ENCODE results near the gene APEH. TPM values are rescaled to one million over a fixed set of nuclear protein-coding genes. Genes with fewer than 3 reads are reported as not detected.

The APEH gene
- total RNA-seq, result 99.5 TPM
- long read RNA-seq, transcript APEH-201 (22 exons, 3,220 nt), result major isoform, 71 of 96 reads
- long read RNA-seq, partial matches to known transcripts, result 13 of 96 reads
- long read RNA-seq, other reads (novel, unspliced or antisense), result 12 of 96 reads

DNA sequence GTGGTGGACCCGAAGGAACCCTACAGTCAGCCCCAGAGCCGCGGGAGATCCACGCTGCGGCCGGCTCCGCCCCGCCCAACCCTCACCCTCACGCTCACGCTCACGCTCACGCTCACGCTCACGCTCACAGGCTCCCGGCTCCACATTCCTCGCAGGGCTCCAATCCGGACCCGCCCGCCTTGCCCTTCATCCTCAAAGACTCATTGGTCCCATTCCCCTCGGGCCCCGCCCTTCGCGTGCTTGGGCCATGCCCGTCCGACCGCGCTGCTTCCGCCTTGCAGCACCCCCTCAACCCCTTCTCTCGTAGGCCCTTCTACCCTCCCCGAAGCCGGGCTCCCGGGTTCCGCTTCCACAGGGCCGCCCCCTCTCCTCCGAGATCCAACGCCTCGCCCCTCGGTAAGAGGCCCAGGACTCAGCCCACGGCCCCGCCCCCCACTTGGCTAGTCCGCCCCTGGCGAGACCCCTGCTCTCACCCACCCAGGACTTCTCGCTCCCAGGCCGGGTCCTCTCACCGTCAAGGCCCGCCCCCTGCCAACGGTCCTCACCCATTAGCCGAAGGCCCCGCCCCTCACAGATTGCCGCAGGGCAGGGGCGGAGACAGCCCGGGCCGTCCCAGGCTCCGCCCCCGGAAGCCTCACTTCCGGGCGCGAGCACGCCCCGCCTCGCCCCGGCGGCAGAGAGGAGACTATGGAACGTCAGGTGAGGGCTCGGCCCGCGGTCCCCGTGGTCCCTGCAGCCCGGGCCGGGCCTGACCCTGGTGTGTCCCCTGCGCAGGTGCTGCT is at the start of gene APEH:
Gene APEH, plus strand, starts transcription at position 637 of the 782 bp plus-strand sequence. Its CDS starts 51 bp downstream, at position 688.
- peak; percentile 96 for ATAC-seq
- peak; percentile 99 for DNase-seq (ENCODE audit: missing footprints)
- intact Hi-C loops (cut with DNase I), result loop anchor here (5.0 kb wide), 1 partner anchor 207 kb away; no protein-coding TSS in a partner anchor

DNA sequence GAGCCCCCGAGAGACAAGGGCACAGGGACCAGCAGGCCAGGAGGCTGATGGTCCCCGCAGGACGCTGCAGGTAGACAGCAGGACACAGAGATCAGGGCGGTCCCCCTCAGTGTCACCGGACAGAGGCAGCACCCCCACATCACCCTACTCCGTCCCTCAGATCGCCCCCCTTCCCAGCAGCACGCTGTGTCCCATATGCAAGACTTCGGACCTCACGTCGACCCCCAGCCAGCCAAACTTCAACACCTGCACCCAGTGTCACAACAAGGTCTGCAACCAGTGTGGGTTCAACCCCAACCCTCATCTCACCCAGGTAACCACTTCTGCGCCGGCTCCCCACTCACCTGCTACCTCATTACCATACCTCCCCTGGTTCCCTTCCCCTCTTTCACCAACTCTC is 49.1 kb upstream of the APEH start:
- peak; percentile 20 for ATAC-seq
- intact Hi-C loops (cut with DNase I), result no loop called here
- no peak for DNase-seq (ENCODE audit: missing footprints)

DNA sequence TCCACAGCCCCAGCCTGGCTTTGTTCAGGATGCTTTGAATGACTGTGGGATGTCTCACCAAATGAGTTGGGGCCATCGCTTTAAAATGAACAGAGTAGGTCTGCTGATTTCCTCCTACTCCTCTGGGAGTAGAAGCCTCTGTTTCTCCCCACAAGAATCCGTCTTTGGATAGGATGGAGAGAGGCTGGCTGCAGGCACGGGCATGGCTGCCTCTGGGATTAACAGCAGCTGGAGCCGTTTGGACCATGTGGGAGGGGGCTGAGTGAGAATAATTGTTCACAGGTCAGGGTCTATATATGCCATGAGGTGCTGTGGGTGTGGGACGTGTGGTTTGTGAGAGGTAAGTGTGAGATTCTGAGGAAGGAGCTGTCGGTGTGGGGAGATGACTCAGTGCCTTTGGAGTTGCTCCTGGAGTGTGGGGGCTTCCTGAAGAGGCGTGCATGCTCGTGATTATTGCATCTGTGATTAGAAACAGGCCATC is 48.0 kb upstream of the APEH start:
- intact Hi-C loops (cut with DNase I), result no loop called here
- DNase-seq (ENCODE audit: missing footprints) (no peak), ATAC-seq (no peak)

DNA sequence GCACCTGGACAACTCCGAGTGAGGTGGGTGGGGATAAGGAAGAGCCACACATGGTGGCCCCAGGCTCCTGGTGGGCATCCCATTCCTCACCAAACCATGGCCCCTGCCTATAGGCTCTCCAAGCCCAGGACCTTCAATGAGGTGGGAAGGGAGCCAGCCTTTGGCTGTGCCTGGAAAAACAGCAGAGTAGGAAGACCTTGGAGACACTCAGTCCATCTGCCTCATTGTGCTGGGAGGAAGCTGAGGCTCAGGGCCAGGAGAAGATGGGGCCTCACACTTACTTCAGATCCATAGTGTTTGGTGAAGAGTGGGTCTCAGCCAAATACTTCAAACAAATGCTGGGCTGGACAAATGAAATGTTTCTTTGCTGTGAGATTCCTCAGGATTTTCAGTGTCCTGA is 47.4 kb upstream of the APEH start:
- ATAC-seq (no peak), DNase-seq (ENCODE audit: missing footprints) (no peak)
- intact Hi-C loops (cut with DNase I), result no loop called here

DNA sequence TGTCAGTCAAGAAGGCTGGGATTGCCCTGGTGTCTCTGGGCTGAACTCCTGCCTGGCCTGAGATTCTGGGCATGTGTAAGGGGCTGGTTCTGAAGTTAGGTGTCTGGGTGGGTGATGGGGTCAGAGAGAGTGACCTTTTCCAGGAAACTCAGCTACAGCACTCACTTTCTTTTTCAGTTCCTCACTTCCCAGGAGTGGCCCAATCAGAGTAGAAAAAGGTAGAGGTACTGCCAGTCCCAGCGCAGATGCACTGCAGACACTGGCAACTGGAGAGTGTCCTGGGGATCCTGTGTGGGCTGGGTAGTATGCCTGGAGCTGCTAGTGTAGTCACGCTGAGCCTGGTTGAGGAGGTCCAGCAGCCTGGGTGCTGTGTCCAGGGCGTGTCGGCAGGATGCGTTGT is 46.5 kb upstream of the APEH start:
- intact Hi-C loops (cut with DNase I), result no loop called here
- DNase-seq (ENCODE audit: missing footprints), result no peak
- ATAC-seq, result no peak

DNA sequence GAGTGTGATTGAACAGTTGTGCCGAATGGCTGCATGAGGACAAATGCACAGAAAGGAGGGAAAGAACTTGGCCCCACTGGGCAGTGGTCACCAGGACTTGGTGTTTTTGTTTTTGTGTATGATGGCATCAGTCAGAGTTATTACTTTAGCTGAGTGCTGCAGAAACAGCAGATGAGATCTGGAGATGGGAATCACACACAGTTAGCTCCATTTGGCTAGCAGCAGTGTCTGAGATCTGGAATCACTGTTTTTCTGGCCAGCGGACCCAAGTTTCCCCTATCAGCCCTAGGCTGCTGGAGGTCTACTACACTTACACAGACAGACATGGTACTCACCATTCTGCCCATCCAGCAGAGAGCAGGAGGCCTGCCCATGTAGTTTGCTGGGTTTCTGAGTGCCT is 45.9 kb upstream of the APEH start:
- ATAC-seq, result no peak

DNA sequence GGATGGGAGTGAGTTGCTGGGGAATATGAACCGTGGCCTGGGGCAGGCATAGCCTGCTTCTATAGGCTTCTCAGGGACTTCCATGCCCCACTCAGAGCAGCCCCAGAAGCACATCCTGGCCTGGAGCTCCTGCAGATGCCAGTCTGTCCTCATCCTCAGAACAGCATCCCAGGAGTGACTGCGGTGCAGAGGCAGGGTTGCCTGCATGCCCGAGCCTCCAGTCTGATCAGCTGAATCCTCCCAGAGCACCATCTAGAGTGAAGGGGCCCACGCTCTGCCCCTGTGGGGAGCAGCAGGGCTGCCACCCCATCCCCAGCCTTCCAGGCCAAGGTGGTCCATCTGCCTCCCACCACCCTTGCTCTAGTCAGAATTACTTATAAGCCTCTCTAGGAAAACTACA is 44.7 kb upstream of the APEH start:
- intact Hi-C loops (cut with DNase I), result no loop called here

More for the DNA sequence above, 45.9 kb upstream of the APEH start:
- no peak for DNase-seq (ENCODE audit: missing footprints)
- intact Hi-C loops (cut with DNase I), result no loop called here

DNA sequence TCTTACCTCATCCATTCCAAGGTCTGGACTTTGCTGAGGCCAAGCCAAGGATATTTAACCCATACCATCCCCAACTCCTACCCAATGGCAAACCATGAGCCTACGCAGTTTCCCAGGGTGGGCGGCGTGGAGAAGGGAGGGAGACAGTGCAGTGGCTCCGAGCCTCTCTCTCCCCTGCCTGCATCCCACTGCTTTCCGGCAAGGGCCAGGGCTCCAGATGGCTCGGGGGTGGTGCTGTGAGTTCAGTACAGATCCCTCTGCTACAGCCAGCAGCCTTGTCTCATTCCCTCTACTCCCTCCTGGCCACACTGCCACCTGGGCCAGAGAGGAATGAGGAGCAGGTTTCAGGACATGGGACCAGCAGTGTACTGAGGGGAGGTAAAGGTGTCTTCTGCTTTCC is 44.3 kb upstream of the APEH start:
- DNase-seq (ENCODE audit: missing footprints) (no peak), ATAC-seq (no peak)
- intact Hi-C loops (cut with DNase I), result no loop called here

More for the DNA sequence above, 44.7 kb upstream of the APEH start:
- ATAC-seq (no peak), DNase-seq (ENCODE audit: missing footprints) (no peak)

DNA sequence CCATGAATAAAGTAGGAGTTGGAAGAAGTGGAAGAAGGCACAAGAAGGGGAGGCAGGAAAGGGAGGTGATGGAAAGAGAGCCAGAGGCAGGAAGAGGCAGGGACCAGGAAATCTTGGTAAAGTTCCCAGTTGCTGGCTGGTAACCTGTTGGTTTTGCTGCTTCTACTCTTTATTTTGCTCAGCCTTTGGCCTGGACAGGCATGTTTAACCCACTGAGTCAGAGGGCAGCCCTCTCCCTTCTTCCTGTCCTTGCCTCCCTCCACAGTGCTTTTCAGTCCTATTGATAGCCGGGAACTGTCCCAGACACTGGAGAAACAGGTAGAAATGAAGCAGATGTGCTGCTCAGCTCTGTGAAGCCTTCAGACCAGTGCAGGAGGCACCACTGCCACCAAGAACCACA is 43.4 kb upstream of the APEH start:
- DNase-seq (ENCODE audit: missing footprints) (no peak), ATAC-seq (no peak)
- intact Hi-C loops (cut with DNase I), result no loop called here

DNA sequence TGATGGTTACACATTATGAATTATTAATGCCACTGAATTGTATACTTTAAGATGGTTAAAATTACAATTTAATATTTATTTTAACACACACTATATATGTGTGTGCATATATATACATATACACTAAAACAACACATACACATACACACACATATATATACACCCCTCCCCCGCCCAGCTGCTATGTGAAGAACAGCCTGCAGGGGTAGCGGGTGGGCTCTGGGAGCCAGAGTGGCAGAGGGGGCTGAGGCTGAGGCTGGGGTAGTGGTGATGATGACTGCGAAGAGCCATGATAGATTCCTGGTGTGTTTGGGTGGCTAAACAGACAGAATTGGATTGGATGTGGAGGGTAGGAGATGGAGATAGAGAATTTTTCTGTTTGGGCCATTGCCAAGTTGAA is 39.4 kb upstream of the APEH start:
- ATAC-seq, result no peak
- intact Hi-C loops (cut with DNase I), result no loop called here
- DNase-seq (ENCODE audit: missing footprints), result no peak

DNA sequence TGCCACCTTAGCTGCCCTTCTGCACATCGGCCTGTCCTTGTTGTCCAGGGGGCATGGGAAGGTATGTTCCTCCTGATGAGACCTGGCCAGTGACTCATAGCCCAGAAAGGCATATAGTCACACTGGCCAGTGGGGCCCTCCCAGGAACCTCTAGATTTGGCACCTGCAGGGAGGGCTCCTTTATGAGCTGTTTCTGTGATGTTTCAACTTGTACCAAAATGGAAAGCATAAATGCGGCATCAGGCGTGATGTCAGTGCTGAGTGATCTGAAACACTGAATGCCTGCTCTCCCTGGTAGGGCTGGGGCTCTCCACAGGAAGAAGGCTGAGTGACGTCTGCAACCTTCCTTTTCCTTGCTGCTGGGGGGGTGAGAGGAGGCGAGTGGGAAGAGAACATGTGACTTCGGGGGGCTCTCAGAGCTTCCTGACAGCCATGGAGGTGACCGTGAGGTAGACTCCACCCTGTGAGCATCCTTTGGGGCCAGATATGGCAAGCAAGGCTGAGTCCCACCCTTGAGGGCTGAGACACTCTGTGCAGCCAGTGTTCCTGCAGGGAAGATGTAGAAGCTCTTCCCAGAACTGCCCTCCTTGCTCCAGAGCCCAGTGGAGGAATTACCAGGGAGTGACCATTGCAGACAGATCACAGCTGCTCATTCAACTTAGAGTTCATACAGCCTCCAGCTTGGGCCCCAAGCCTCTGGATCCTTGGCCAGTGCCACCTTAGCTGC is 37.1 kb upstream of the APEH start:
- intact Hi-C loops (cut with DNase I), result no loop called here
- ATAC-seq (no peak), DNase-seq (ENCODE audit: missing footprints) (peak; percentile 23)

DNA sequence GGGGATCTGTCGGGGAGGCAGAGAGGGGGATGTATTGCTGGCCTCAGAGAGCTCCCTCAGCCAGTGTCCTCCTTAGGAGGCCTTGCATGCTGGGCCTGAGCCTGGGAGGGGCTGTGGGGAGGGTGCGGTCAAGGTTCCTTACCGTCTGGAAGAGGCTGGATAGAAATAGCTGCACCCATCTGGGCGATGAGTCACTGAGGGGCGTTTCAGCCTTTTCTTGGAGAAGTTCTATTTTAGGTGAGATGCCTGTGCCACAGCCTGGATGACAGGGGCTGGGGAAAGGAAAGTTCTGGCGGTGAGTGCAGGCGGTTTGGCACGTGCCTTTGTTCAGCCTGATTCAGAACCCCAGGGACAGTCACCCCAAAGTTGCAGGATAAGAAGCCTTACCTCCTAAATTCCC is 35.7 kb upstream of the APEH start:
- intact Hi-C loops (cut with DNase I), result no loop called here
- ATAC-seq (no peak), DNase-seq (ENCODE audit: missing footprints) (no peak)

DNA sequence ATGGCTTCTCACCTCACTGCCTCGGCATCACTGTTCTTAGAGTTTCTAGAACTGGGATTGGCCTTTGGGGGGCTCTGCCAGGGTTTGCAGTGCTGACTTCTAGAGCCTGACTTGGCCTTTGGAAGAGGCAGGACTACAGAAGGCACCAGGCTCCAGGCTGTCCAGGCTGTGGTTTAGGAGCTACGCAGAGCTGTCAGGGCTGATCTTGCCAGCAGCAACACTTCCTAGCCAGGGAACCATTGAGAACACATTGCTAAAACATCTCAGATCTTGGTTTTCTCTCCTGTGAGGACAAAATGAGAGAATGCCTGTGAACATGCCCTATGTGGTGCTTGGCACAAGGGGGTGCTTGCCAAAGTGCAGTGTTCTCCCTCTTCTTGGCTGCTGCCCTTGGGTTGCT is 34.6 kb upstream of the APEH start:
- intact Hi-C loops (cut with DNase I), result no loop called here
- DNase-seq (ENCODE audit: missing footprints) (no peak), ATAC-seq (no peak)

DNA sequence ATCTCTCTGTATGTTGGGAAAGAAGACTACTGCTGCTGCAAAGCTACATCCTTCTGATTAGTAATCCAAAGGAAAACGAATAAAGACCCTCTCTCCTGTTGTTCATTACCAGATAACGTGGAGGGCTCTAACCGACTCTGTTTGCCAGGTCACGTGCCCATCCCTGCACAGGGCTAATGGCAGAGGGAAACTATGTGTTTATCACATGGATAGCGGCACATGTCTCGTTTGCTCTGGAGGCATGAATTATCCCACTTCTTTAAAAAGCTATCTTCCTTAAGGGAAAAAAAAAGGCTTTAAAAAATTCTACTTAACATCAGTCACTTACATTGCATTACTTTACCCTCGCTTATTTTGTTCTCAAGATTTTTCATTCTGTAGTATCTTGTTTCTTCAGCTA is 32.9 kb upstream of the APEH start:
- intact Hi-C loops (cut with DNase I), result no loop called here
- DNase-seq (ENCODE audit: missing footprints), result no peak

DNA sequence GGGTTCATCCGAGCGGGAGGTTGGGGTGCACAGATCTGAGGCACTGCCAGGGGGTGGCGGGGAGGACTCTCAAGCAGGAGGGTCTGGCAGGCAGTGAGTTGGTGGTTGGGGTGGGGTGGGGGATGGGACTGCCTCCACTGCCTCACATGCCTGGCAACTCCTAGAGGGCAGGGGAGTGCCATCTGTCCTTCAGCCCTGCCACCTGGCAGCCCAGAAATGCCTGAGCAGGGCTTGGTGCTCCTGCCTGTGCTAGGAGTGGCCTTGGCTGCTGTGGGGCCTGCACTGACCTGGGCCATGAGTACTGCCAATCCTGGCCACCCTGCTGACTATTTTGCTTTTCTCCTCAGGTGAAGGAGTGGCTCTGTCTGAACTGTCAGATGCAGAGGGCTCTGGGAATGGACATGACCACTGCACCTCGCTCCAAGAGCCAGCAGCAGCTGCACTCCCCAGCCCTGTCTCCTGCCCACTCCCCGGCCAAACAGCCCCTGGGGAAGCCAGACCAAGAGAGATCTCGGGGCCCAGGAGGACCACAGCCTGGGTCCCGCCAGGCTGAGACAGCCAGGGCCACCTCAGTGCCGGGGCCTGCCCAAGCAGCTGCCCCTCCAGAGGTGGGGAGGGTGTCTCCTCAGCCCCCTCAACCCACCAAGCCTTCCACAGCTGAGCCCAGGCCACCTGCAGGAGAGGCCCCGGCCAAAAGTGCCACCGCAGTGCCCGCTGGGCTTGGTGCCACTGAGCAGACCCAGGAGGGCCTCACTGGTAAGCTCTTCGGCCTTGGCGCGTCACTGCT is 32.0 kb upstream of the APEH start:
- ATAC-seq (no peak), DNase-seq (ENCODE audit: missing footprints) (peak; percentile 68)
- intact Hi-C loops (cut with DNase I), result no loop called here

More for the DNA sequence above, 32.9 kb upstream of the APEH start:
- no peak for ATAC-seq

DNA sequence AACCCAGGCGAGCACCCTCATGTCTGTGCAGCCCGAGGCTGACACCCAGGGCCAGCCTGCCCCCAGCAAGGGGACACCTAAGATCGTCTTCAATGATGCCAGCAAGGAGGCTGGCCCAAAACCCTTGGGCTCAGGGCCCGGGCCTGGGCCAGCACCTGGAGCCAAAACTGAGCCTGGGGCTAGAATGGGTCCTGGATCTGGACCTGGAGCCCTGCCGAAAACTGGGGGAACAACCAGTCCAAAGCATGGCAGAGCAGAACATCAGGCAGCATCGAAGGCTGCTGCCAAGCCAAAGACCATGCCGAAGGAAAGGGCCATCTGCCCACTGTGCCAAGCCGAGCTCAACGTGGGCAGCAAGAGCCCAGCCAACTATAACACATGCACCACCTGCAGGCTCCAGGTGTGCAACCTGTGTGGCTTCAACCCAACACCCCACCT is 31.4 kb upstream of the APEH start:
- no peak for ATAC-seq
- intact Hi-C loops (cut with DNase I), result no loop called here
- no peak for DNase-seq (ENCODE audit: missing footprints)

DNA sequence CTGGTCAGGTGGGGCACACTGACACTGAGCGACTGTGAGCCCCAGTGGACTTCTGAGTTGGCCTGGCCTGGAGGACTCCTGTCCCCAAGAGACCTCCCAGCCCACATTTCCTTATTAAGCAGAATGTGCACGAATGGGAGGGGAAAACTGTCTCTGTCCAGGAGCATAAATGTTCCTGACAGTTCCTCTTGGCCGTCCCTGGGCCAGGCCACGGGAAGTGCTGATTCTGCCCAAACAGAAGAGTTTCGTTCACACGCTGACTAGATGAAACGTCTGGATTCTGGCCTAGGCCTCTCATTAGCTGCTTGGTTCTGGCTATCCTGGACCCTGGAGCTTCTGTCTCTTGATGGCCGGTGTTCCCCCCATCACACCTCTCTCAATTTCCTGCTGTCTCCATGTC is 29.5 kb upstream of the APEH start:
- DNase-seq (ENCODE audit: missing footprints) (peak; percentile 50), ATAC-seq (no peak)
- intact Hi-C loops (cut with DNase I), result loop anchor here (5.0 kb wide), 1 partner anchor 92 kb away; the partner anchor contains the start of gene BSN

DNA sequence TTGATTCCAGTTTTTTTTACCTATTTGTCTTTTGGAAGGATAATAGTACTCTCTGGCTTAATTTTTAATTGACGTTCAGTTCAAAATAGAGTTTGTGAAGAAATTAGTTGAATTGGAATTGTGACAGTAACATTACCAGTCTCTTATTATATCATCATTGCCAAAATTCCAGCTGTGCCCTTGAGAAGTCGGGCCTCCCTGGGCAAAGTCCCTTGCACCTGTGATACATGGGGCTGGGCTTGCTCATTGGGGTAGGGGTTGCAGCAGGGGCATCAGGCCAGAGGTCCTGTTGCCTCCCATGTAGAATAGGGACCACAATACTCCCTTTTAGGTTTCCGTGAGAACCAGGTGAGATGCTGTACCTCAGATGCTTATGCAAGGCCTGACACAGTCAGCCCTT is 27.9 kb upstream of the APEH start:
- no peak for ATAC-seq
- DNase-seq (ENCODE audit: missing footprints), result no peak
- intact Hi-C loops (cut with DNase I), result loop anchor here (5.0 kb wide), 1 partner anchor 94 kb away; the partner anchor contains the start of gene BSN

DNA sequence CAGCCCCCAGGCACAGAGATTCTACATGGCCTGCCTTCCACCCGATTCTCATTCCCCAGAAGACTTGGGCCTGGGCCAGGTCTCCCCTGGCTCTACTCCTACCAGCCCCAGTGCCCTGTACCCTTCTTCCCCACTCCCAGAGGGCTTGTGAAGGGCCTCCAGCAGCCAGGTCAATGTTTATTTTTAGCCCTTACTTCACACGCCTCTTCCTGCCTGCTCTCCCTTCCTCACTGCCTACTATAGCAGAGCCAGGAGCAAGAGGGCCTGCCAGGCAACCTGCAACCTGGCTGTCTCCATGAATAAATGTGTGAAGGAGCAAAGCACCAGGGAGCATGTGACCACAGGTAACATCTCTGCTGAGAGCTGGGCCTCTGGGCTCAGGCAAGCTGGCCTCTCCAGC is 26.4 kb upstream of the APEH start:
- intact Hi-C loops (cut with DNase I), result loop anchor here (5.0 kb wide), 1 partner anchor 95 kb away; the partner anchor contains the start of gene BSN
- ATAC-seq (peak; percentile 92), DNase-seq (ENCODE audit: missing footprints) (no peak)
